ENCODE measurements around the gene PLEKHG4.
A peak's percentile ranks its signal among the peaks of the same experiment; 100 is the strongest.

Gene PLEKHG4
- 15.6 to 49.6 (median 27.2) reads per million in 9 experiments for total RNA-seq

- DNase-seq (peak; percentile 70 to 75 (median 74)), ATAC-seq (replicated peaks) (peak; percentile 95)
- Mint-ChIP-seq H3K36me3 (ENCODE audit: insufficient read depth) (peaks cover 12% of the 10 kb centered on the region), H3K9me3 (no peaks in the 10 kb centered on the region), H3K27ac (peak within 1 kb of the TSS; percentile 77 to 81), H3K4me3 (peak within 1 kb of the TSS; percentile 75 to 83), H3K27me3 (no peaks in the 10 kb centered on the region), H3K4me1 (ENCODE audit: low read depth in 2 of 2) (peaks cover 0 to 9% of the 10 kb centered on the region in 2 donors)
Observed at GRCh38 chr16:67279296-67280089, at the start of gene PLEKHG4. Gene PLEKHG4, plus strand, starts transcription at chr16:67279532. Its CDS starts 513 bp downstream, at chr16:67280045.

GRCh38 chr16:67229906-67230808, 49.2 kb upstream of the PLEKHG4 start:
- ATAC-seq (replicated peaks), result no peak
- H3K4me3 Mint-ChIP-seq, result peak overlapping the region in 1 of 2 donors; percentile 27

GRCh38 chr16:67230809-67231660, 48.3 kb upstream of the PLEKHG4 start:
- H3K4me3 Mint-ChIP-seq, result no peak overlapping the region
- peak overlapping the region in 1 of 2 donors; percentile 26 for H3K27ac Mint-ChIP-seq
- H3K36me3 Mint-ChIP-seq (ENCODE audit: insufficient read depth), result peaks cover 63% of the 10 kb centered on the region
- ATAC-seq (replicated peaks) (no peak), DNase-seq (no peak)
- peaks cover 21% of the 10 kb centered on the region in 2 donors for H3K4me1 Mint-ChIP-seq (ENCODE audit: low read depth in 2 of 2)
- H3K27me3 Mint-ChIP-seq, result no peaks in the 10 kb centered on the region
- no peaks in the 10 kb centered on the region for H3K9me3 Mint-ChIP-seq

More at GRCh38 chr16:67229906-67230808, 49.2 kb upstream of the PLEKHG4 start:
- H3K36me3 Mint-ChIP-seq (ENCODE audit: insufficient read depth), result peaks cover 61% of the 10 kb centered on the region
- H3K9me3 Mint-ChIP-seq, result no peaks in the 10 kb centered on the region
- no peak for DNase-seq
- H3K27me3 Mint-ChIP-seq, result no peaks in the 10 kb centered on the region
- peaks cover 26 to 28% of the 10 kb centered on the region in 2 donors for H3K4me1 Mint-ChIP-seq (ENCODE audit: low read depth in 2 of 2)
- H3K27ac Mint-ChIP-seq, result no peak overlapping the region

- peaks cover 65% of the 10 kb centered on the region for H3K36me3 Mint-ChIP-seq (ENCODE audit: insufficient read depth)
- peaks cover 4 to 15% of the 10 kb centered on the region in 2 donors for H3K4me1 Mint-ChIP-seq (ENCODE audit: low read depth in 2 of 2)
- H3K9me3 Mint-ChIP-seq, result no peaks in the 10 kb centered on the region
- no peak overlapping the region for H3K4me3 Mint-ChIP-seq
- H3K27ac Mint-ChIP-seq, result no peak overlapping the region
- H3K27me3 Mint-ChIP-seq, result no peaks in the 10 kb centered on the region
- DNase-seq (no peak), ATAC-seq (replicated peaks) (no peak)
Observed at GRCh38 chr16:67233596-67233995, 45.7 kb upstream of the PLEKHG4 start.

- Mint-ChIP-seq H3K9me3 (no peaks in the 10 kb centered on the region), H3K27ac (no peak overlapping the region), H3K4me1 (ENCODE audit: low read depth in 2 of 2) (peaks cover 4 to 15% of the 10 kb centered on the region in 2 donors), H3K27me3 (no peaks in the 10 kb centered on the region), H3K36me3 (ENCODE audit: insufficient read depth) (peaks cover 60% of the 10 kb centered on the region), H3K4me3 (no peak overlapping the region)
- DNase-seq, result no peak
- no peak for ATAC-seq (replicated peaks)
Observed at GRCh38 chr16:67234180-67234597, 45.1 kb upstream of the PLEKHG4 start.

GRCh38 chr16:67235816-67236562, 43.3 kb upstream of the PLEKHG4 start:
- no peaks in the 10 kb centered on the region for H3K27me3 Mint-ChIP-seq
- ATAC-seq (replicated peaks) (peak; percentile 78), DNase-seq (peak in 2 of 3 experiments; percentile 20 to 29)
- H3K4me1 Mint-ChIP-seq (ENCODE audit: low read depth in 2 of 2), result peaks cover 4 to 15% of the 10 kb centered on the region in 2 donors
- H3K9me3 Mint-ChIP-seq, result no peaks in the 10 kb centered on the region
- peak overlapping the region; percentile 79 to 87 for H3K27ac Mint-ChIP-seq
- peaks cover 47% of the 10 kb centered on the region for H3K36me3 Mint-ChIP-seq (ENCODE audit: insufficient read depth)
- H3K4me3 Mint-ChIP-seq, result peak overlapping the region; percentile 6 to 16

GRCh38 chr16:67236563-67237395, 42.6 kb upstream of the PLEKHG4 start:
- H3K4me3 Mint-ChIP-seq, result peak overlapping the region; percentile 6 to 16
- H3K4me1 Mint-ChIP-seq (ENCODE audit: low read depth in 2 of 2), result peaks cover 4 to 18% of the 10 kb centered on the region in 2 donors
- peaks cover 42% of the 10 kb centered on the region for H3K36me3 Mint-ChIP-seq (ENCODE audit: insufficient read depth)
- H3K27ac Mint-ChIP-seq, result peak overlapping the region; percentile 79 to 87
- DNase-seq (peak; percentile 65 to 67 (median 66)), ATAC-seq (replicated peaks) (peak; percentile 85)
- H3K9me3 Mint-ChIP-seq, result no peaks in the 10 kb centered on the region
- no peaks in the 10 kb centered on the region for H3K27me3 Mint-ChIP-seq

- no peaks in the 10 kb centered on the region for H3K9me3 Mint-ChIP-seq
- H3K36me3 Mint-ChIP-seq (ENCODE audit: insufficient read depth), result peaks cover 34% of the 10 kb centered on the region
- no peaks in the 10 kb centered on the region for H3K27me3 Mint-ChIP-seq
- H3K4me3 Mint-ChIP-seq, result no peak overlapping the region
- ATAC-seq (replicated peaks) (no peak), DNase-seq (no peak)
- H3K27ac Mint-ChIP-seq, result peak overlapping the region; percentile 25 to 70
- peaks cover 6 to 21% of the 10 kb centered on the region in 2 donors for H3K4me1 Mint-ChIP-seq (ENCODE audit: low read depth in 2 of 2)
Observed at GRCh38 chr16:67237396-67238277, 41.7 kb upstream of the PLEKHG4 start.

- Mint-ChIP-seq H3K9me3 (no peaks in the 10 kb centered on the region), H3K27me3 (no peaks in the 10 kb centered on the region), H3K36me3 (ENCODE audit: insufficient read depth) (peaks cover 34% of the 10 kb centered on the region), H3K4me1 (ENCODE audit: low read depth in 2 of 2) (peaks cover 7 to 22% of the 10 kb centered on the region in 2 donors), H3K27ac (peak overlapping the region in 1 of 2 donors; percentile 70), H3K4me3 (no peak overlapping the region)
- ATAC-seq (replicated peaks) (no peak), DNase-seq (no peak)
Observed at GRCh38 chr16:67238278-67238575, 41.1 kb upstream of the PLEKHG4 start.

GRCh38 chr16:67238806-67239470, 40.4 kb upstream of the PLEKHG4 start:
- peaks cover 34% of the 10 kb centered on the region for H3K36me3 Mint-ChIP-seq (ENCODE audit: insufficient read depth)
- H3K27me3 Mint-ChIP-seq, result no peaks in the 10 kb centered on the region
- H3K27ac Mint-ChIP-seq, result peak overlapping the region in 1 of 2 donors; percentile 80

More at GRCh38 chr16:67238806-67239470, 40.4 kb upstream of the PLEKHG4 start:
- Mint-ChIP-seq H3K4me3 (no peak overlapping the region), H3K9me3 (no peaks in the 10 kb centered on the region), H3K4me1 (ENCODE audit: low read depth in 2 of 2) (peaks cover 8 to 23% of the 10 kb centered on the region in 2 donors)
- no peak for DNase-seq
- no peak for ATAC-seq (replicated peaks)
